Progenitor cell of endocrine pancreas (in vitro differentiated cells): ENCODE results near the gene WWC1. TPM values are rescaled to one million over a fixed set of nuclear protein-coding genes. Genes with fewer than 3 reads are reported as not detected.

ENCODE experiments used
- DNase-seq: peaks from one replicate; pipeline ENCODE4 v3.0.0; 2021; ENCODE audit warnings: low spot score; ENCODE audit not compliant: unreplicated experiment
- H3K27ac Mint-ChIP-seq: 2 replicates; pipeline ENCODE4 v1.8.0; 2021; ENCODE audit warnings: mild to moderate bottlenecking, moderate library complexity, mixed read lengths
- H3K27me3 Mint-ChIP-seq: 2 replicates; pipeline ENCODE4 v1.8.0; 2021; ENCODE audit warnings: mixed read lengths
- H3K36me3 Mint-ChIP-seq: 2 replicates; pipeline ENCODE4 v1.8.0; 2022; ENCODE audit warnings: mixed read lengths; ENCODE audit not compliant: insufficient read depth
- H3K4me1 Mint-ChIP-seq: 2 replicates; pipeline ENCODE4 v1.8.0; 2021; ENCODE audit warnings: low read depth, mixed read lengths
- H3K4me3 Mint-ChIP-seq: 2 replicates; pipeline ENCODE4 v1.8.0; 2021; ENCODE audit warnings: low read depth, mild to moderate bottlenecking, moderate library complexity, mixed read lengths
- H3K9me3 Mint-ChIP-seq: 2 replicates; pipeline ENCODE4 v1.8.0; 2021; ENCODE audit warnings: low read depth, mixed read lengths
- total RNA-seq: library from RNA; stranded (reverse); gene quantifications from 2 replicates; pipeline ENCODE4 v1.2.1, GENCODE V29; 2021
- TF ChIP-seq, protein P1 (sequence below): fragments of 200-600 bp; sonication (generic); IDR thresholded peaks from one replicate; pipeline ENCODE4 v1.5.0; 2021; ENCODE audit warnings: antibody characterized with exemption, mild to moderate bottlenecking; ENCODE audit not compliant: unreplicated experiment

WWC1 gene
- total RNA-seq, 1 donor from 2014 or later, result 62.3 TPM

DNA sequence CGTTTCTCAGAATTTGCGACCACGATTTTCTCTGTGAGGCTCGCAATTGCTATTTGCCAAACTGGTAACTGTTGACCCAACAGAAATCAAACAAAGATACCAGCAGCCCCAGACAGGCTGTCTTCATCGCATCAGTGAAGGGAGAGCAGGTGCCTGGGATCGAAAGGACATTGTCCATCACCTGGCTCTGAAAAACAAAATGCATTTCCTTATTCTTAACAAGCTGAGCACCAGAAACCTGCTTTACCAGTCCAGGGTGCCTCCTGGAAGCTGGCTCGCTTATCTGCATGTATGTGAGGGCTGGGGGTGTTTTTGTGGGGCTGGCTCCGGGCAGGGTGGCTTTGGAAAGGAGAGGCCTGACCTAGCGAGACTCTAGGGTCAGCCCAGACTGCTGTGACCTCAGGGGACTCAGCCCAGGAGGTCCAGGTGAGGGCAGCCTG, 24.7 kb downstream of the WWC1 start:
- H3K4me1 Mint-ChIP-seq, result peaks cover 63% of the 10 kb centered on the region
- no peaks in the 10 kb centered on the region for H3K9me3 Mint-ChIP-seq
- H3K36me3 Mint-ChIP-seq, result no peaks in the 10 kb centered on the region
- TF ChIP-seq, protein P1, sequence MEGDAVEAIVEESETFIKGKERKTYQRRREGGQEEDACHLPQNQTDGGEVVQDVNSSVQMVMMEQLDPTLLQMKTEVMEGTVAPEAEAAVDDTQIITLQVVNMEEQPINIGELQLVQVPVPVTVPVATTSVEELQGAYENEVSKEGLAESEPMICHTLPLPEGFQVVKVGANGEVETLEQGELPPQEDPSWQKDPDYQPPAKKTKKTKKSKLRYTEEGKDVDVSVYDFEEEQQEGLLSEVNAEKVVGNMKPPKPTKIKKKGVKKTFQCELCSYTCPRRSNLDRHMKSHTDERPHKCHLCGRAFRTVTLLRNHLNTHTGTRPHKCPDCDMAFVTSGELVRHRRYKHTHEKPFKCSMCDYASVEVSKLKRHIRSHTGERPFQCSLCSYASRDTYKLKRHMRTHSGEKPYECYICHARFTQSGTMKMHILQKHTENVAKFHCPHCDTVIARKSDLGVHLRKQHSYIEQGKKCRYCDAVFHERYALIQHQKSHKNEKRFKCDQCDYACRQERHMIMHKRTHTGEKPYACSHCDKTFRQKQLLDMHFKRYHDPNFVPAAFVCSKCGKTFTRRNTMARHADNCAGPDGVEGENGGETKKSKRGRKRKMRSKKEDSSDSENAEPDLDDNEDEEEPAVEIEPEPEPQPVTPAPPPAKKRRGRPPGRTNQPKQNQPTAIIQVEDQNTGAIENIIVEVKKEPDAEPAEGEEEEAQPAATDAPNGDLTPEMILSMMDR, result no peak
- peak overlapping the region; percentile 99 for H3K27ac Mint-ChIP-seq
- H3K27me3 Mint-ChIP-seq, result no peaks in the 10 kb centered on the region
- H3K4me3 Mint-ChIP-seq, result peak overlapping the region; percentile 51
- peak; percentile 55 for DNase-seq

- DNase-seq, result no peak
- H3K4me1 Mint-ChIP-seq, result peaks cover 66% of the 10 kb centered on the region
- H3K27me3 Mint-ChIP-seq, result no peaks in the 10 kb centered on the region
- peak overlapping the region; percentile 99 for H3K27ac Mint-ChIP-seq
- TF ChIP-seq, protein P1, result no peak
- no peak overlapping the region for H3K4me3 Mint-ChIP-seq
- no peaks in the 10 kb centered on the region for H3K9me3 Mint-ChIP-seq
- H3K36me3 Mint-ChIP-seq, result no peaks in the 10 kb centered on the region
These were observed 25.7 kb downstream of the WWC1 start for GRCh38 chr5:168317096-168317520.

- TF ChIP-seq, protein P1, result no peak
- peak; percentile 37 for DNase-seq
These were observed 26.2 kb downstream of the WWC1 start for GRCh38 chr5:168317521-168318147.

DNA sequence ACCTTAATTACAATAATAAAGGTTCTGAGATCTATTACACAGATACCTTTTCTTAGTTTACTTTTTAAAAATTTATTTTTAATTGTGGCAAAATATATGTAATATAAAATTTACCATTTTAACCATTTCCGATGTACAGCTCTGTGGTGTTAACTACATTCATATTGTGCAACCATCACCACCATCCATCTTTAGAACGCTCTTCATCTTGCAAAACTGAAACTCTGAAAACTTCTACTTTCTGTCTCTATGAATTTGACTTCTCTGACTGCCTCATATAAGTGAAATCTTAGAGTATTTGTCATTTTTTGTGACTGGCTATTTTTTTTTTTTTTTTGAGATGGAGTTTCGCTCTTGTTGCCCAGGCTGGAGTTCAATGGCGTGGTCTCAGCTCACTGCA, 26.8 kb downstream of the WWC1 start:
- Mint-ChIP-seq H3K27ac (peak overlapping the region; percentile 99), H3K9me3 (no peaks in the 10 kb centered on the region), H3K27me3 (no peaks in the 10 kb centered on the region), H3K4me1 (peaks cover 66% of the 10 kb centered on the region), H3K36me3 (no peaks in the 10 kb centered on the region), H3K4me3 (no peak overlapping the region)
- DNase-seq, result no peak
- TF ChIP-seq, protein P1, result no peak

More at GRCh38 chr5:168317521-168318147, 26.2 kb downstream of the WWC1 start:
- Mint-ChIP-seq H3K9me3 (no peaks in the 10 kb centered on the region), H3K4me1 (peaks cover 66% of the 10 kb centered on the region), H3K36me3 (no peaks in the 10 kb centered on the region), H3K27ac (peak overlapping the region; percentile 99), H3K27me3 (no peaks in the 10 kb centered on the region), H3K4me3 (peak overlapping the region; percentile 3)

- Mint-ChIP-seq H3K4me1 (peaks cover 55% of the 10 kb centered on the region), H3K27me3 (no peaks in the 10 kb centered on the region)
These were observed 28.3 kb downstream of the WWC1 start for GRCh38 chr5:168319774-168320173.

More at GRCh38 chr5:168319774-168320173, 28.3 kb downstream of the WWC1 start:
- no peaks in the 10 kb centered on the region for H3K9me3 Mint-ChIP-seq
- no peak for DNase-seq
- TF ChIP-seq, protein P1, result no peak
- H3K27ac Mint-ChIP-seq, result no peak overlapping the region
- H3K36me3 Mint-ChIP-seq, result no peaks in the 10 kb centered on the region
- H3K4me3 Mint-ChIP-seq, result no peak overlapping the region
